ENCODE measurements around the gene NCAM1.

DNA sequence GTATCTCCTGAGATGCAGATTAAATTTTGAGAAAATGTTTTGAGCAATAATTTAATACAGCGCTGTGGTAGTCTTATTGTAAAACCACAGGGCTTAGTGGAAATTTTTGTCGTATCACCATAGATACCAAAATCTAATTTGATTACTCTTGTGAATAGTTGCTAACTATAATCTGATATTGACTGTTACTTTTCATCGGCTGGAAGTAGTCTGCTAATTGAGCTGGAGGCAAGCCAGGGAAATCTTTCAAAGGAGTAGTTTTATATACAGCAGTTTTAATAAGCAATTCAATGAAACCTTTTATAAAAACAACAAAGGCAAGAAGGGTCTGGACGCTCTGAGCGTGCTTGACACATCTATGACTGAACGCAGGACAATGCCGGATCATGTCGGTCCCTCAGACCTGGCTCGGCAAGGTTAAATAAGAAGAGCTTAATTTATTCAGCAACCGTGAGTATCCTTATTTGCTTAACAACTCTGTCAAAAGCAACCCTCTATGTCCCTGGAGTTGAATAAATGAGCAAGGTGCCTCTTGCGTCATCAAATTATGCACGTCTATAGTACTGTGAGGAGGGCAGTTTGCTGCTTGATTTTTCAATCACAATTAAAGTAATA is 121.2 kb downstream of the NCAM1 start:
- TF ChIP-seq CTCF (conservative IDR thresholded peaks at IDR 0.05; ENCODE audit: low read depth, low read length) (no peak), EZH2phosphoT487 (IDR thresholded peaks at IDR 0.05; ENCODE audit: borderline replicate concordance, low read length) (no peak), EZH2 (IDR thresholded peaks at IDR 0.05; ENCODE audit: low read length, unreplicated experiment) (no peak)

Data from PC-3 (cell line).